Activated gamma-delta T cell treated with Interleukin-2 at 50 U/mL for 16 hours (primary cell): ENCODE measurements around the gene DNAH3.
A peak's percentile ranks its signal among the peaks of the same experiment; 100 is the strongest.

Source experiments
- DNase-seq: peaks from one replicate; pipeline ENCODE4 v3.0.0-alpha.2; 2020

Gene DNAH3

GRCh38 chr16:20901436-20902112, 249.1 kb downstream of the DNAH3 start:
- DNase-seq = peak; percentile 13

DNA sequence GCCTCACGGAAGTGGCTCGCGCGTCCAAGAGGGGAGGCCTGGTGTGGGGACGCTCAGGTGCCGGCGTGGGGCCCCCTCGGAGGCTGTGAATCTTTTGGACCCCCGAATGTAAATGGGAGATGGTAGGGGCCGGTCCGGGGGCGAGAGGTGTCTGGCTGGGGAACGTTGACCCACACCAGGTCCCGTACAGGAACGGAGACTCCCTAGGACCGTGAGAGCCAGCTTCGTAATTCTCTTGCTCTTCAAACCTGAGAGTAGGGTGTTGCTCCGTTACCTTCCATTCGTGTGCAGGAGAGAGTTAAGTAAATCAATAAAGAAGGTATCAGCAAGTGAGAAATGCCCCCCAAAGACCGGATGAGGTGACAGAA, 249.6 kb downstream of the DNAH3 start:
- no peak for DNase-seq

DNA sequence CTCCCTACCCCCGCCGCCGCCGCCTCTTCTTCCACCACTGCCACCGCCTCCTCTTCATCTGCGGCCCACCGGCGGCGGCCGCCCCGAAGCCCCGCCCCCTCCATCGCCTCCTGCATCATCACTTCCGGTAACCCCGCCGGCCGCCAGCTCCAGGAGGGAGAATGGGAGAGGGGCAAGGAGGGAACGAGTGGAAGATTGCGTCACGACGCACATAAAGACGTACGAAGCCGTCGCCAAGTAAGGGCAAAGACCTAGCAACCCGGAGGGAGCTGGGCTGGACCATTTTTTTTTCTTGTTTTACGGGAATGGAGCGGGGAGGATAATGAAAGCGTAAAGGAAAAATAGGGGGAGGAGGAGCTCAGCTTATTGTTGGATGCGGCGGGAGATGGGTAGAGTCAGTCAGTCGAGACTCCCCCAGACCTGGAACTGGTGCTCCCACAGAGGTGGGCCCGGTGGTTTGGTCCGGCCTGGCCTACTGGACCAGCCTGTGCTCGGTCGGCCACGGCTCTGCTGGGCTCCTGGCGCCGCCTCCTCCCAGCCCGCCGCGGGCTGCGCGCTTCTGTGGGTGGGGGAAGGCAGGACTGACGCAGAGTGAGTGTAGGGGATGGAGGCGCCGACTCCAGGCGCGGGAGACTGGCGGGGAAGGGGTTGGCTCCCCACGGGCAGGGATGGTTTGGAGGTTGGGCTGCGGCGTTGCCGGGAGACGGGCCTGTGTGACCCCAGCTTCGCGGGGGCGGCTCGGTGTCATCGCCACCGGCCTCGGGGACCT, 250.2 kb downstream of the DNAH3 start, which contains the start of the genes DCUN1D3 and LYRM1:
Gene DCUN1D3, minus strand, starts transcription at position 60 of the 769 bp plus-strand sequence. CDS start 37,820 bp downstream, outside the sequence.
Gene LYRM1, plus strand, starts transcription at position 473 of the 769 bp plus-strand sequence. CDS start 14,785 bp downstream, outside the sequence.
- peak; percentile 75 for DNase-seq

GRCh38 chr16:20899477-20900298, 251.0 kb downstream of the DNAH3 start:
- DNase-seq = no peak

GRCh38 chr16:20899071-20899470, 251.6 kb downstream of the DNAH3 start:
- no peak for DNase-seq

DNA sequence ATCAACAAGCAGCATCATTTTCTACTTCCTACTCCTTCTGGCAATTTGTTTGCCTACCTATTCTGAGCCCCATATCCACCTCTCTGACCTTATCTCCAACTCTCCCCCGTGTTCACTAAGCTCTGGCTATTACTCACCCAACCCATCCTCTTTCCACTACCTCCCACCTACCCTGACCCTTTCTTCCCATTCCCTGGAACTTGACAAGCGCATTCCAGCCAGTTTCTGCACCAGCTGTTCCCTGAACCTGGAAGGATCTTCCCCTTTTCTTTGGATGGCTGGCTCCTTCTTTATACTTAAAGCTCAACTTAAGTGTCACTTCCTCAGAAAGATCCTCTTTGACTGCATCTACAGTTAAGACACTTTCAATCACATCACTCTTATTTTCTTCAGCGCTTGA, 252.7 kb downstream of the DNAH3 start:
- no peak for DNase-seq

GRCh38 chr16:20897253-20897897, 253.3 kb downstream of the DNAH3 start:
- no peak for DNase-seq

DNA sequence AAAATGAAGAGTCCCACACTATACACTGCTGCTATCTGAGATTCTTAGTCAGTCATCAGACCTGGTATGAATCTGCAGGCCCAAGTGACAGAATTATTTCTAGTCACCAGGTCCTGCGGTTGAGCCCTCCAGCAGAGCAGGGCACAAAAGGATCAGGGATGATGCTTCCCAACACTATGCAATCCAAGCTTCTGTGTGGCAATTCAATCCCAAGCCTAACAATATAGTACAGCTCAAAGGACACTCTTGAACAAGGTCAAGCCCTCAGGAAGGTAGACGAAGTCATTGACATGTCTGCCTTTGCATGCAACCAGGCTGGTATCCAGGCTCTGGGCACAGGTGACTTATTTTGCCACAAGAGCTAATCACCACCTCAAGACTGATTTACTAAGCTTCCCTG, 256.3 kb downstream of the DNAH3 start:
- no peak for DNase-seq

GRCh38 chr16:20889625-20890275, 260.9 kb downstream of the DNAH3 start:
- no peak for DNase-seq

DNA sequence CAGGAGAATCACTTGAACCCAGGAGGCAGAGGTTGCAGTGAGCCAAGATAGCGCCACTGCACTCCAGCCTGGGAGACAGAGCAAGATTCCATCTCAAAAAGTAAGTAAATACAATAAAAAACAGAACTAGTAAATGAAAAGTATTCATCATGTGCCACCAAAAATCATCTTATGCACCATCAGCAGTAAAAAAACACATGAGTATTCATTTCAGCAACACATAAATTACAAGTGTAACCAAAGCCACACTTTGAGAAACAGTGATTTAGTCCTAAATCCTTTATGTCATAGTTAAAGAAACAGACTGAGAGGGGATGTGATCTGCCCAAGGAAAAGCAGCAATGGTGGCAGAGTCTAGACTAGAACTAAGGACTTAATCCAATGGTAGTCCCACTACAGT, 263.4 kb downstream of the DNAH3 start:
- no peak for DNase-seq

GRCh38 chr16:20886320-20886719, 264.3 kb downstream of the DNAH3 start:
- DNase-seq = no peak

DNA sequence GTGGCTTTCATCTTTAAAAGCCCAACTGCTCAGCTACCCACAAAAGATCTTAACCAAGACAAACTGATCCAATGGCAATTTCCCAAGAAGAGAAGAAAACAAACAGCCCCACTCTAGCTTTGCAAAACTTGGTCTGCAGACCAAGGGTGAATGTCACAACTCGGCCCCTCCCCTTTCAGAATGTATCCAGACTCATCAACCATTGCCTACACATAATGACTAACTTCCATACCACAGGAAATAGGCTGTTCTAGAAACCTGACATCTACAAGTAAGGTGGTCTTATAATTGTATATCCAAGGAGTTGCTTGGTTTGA, 266.4 kb downstream of the DNAH3 start:
- DNase-seq = no peak

- DNase-seq = no peak
Measured at GRCh38 chr16:20883554-20884239, 266.9 kb downstream of the DNAH3 start.
